GM12865 (cell line): ENCODE measurements around the gene XCL1.
A peak's percentile ranks its signal among the peaks of the same experiment; 100 is the strongest.

Experiments used
- DNase-seq: peaks from one replicate; pipeline ENCODE4 v3.0.0; 2010; ENCODE audit warnings: low read depth
- H3K4me3 ChIP-seq: 2 replicates; pipeline ENCODE4 v1.5.1; 2011; ENCODE audit warnings: mild to moderate bottlenecking, low read depth, low read length, control low read depth
- CTCF ChIP-seq: IDR thresholded peaks from 2 replicates; pipeline ENCODE4 v1.5.1; 2011; ENCODE audit warnings: low read length, control low read depth, low read depth, inconsistent platforms; ENCODE audit not compliant: insufficient read depth; ENCODE audit errors: missing control alignments

The XCL1 gene

GRCh38 chr1:168598892-168599291, 22.5 kb downstream of the XCL1 start:
- no peak for TF ChIP-seq CTCF

GRCh38 chr1:168599641-168600040, 23.2 kb downstream of the XCL1 start:
- no peak for TF ChIP-seq CTCF
- no peak for DNase-seq

More at GRCh38 chr1:168598892-168599291, 22.5 kb downstream of the XCL1 start:
- no peak overlapping the region for H3K4me3 ChIP-seq
- DNase-seq: no peak

GRCh38 chr1:168601051-168601450, 24.6 kb downstream of the XCL1 start:
- H3K4me3 ChIP-seq: no peak overlapping the region
- TF ChIP-seq CTCF: no peak
- DNase-seq: no peak

More at GRCh38 chr1:168599641-168600040, 23.2 kb downstream of the XCL1 start:
- H3K4me3 ChIP-seq: no peak overlapping the region

- peak; percentile 80 for TF ChIP-seq CTCF
- peak; percentile 73 for DNase-seq
- no peak overlapping the region for H3K4me3 ChIP-seq
These were observed 27.2 kb downstream of the XCL1 start for GRCh38 chr1:168603501-168604110.

- TF ChIP-seq CTCF: no peak
- DNase-seq: no peak
- no peak overlapping the region for H3K4me3 ChIP-seq
These were observed 29.0 kb downstream of the XCL1 start for GRCh38 chr1:168605443-168605842.

- no peak for TF ChIP-seq CTCF
- no peak for DNase-seq
- H3K4me3 ChIP-seq: no peak overlapping the region
These were observed 29.7 kb downstream of the XCL1 start for GRCh38 chr1:168606096-168606495.

- DNase-seq: no peak
- no peak for TF ChIP-seq CTCF
- no peak overlapping the region for H3K4me3 ChIP-seq
These were observed 31.5 kb downstream of the XCL1 start for GRCh38 chr1:168607872-168608428.
